Stimulated activated CD8-positive, alpha-beta memory T cell treated with anti-CD3 and anti-CD28 coated beads, Interleukin-7, amount 100 ng/mL, for 1 hour (primary cell): ENCODE results near the gene TRMT2A.
"Not testable (repeated sequence)": the region's sequence is repeated elsewhere in the genome, so short reads cannot be mapped to it uniquely, and the experiment has no call there.

Source experiments
- DNase-seq, 2 donors: peaks; one replicate each; pipeline ENCODE4 v3.0.0-alpha.2; 2020; ENCODE audit warnings: low read depth in 2 of 2

Gene TRMT2A

GRCh38 chr22:20086101-20086599, 30.9 kb downstream of the TRMT2A start:
- DNase-seq: no peak

GRCh38 chr22:20085651-20086050, 31.4 kb downstream of the TRMT2A start:
- no peak for DNase-seq

GRCh38 chr22:20084547-20085413, 32.2 kb downstream of the TRMT2A start:
- no peak for DNase-seq

DNA sequence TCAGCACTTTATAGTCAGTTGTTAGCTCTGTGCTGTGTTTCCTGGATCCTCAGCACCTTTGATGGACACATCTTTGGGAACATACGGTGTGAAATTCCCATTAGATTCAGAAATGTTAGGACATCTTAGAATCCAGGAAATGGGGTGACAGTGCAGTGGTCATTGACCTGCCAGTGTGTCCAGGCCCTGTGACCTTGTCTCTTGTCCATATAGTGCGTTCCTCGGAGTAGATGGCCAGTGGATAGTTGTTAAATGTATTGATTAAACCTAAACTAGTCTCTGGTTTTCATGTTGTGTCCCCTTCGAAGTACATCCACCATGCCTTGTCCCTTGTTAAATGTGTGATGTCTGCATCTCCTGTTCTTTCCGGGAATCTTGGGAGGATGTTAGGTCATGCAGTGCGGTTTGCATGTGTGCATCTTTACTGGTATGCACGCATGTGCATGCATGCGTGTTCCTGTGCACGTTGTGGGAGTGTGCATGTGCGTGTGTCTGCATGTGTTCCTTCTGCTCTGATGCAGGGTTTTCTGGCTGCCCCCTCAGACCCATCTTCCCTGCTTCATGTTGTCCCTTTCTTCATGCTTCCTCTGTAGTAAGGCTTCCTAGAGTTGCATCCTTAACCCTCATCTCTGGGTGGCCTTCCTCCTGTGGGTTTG, 33.0 kb downstream of the TRMT2A start:
- no peak for DNase-seq

DNA sequence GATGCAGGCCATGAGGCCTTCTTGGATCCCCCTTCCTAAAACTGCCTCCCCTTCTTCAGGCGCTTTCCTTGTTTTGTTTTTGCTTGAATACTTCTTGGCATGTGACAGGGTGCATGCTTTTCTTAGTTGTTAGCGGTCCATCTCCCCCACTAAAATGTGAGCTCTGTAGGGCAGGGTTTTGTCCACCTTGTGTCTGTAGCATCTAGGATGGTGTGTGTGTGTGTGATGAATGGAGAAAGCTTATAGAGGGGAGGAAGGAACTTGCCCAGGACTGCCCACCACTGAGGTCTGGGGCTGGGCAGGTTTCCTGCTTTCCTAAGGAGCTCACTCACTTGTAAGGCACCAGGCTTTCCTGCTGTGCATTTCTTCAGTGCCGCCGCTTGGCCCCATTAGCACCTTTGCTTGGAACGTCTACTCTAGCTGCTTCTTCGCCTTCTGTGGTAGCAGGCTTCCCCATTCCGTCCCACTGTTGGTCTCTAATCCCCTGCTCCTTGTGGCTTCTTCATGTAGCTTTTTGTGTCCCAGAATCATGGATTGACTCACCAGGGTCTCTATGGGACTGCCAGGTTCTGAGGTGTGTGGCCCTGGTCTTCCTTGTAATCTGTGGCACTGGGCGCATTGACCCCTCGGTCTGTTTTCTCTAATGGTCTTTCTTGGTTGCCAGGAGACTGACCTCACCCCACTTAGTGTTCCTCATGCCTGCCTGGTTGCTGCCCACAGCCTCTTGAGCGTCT, 33.7 kb downstream of the TRMT2A start:
- no peak for DNase-seq

- no peak for DNase-seq
Measured at GRCh38 chr22:20080776-20081654, 36.0 kb downstream of the TRMT2A start.

- peak; percentile 26 to 40 for DNase-seq
Measured at GRCh38 chr22:20080445-20080775, 36.6 kb downstream of the TRMT2A start.

GRCh38 chr22:20079745-20080444, 37.1 kb downstream of the TRMT2A start, which contains the start of gene DGCR8:
Gene DGCR8, plus strand, starts transcription at chr22:20080241. Its CDS starts 5,723 bp downstream, at chr22:20085964.
- DNase-seq: peak; percentile 27 to 31

DNA sequence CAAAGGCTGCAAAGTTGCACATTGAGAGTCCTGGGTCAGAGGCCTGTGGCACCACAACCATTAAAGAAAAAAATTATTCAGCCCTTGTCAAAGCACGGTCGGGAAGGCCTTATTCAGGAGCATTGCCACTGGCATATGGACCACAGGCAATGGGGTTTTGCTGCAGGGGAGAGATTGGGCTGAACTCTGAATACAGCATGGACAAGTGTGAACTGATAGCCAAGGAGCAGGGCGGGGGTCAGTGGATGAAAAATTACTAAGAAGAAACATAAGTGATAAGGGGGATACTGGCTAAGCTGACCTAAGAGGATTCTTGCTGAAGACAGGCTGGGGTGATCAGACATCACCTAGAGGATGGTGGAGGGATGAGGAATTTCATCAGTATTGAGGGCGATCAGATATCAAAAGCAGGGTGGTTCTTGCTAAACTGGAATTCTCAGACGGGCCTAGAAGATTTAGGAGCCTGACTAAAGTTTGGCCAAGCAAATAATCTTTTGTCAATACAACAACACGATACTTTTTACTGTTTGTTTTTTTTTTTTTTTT, 40.3 kb downstream of the TRMT2A start:
- no peak for DNase-seq

DNA sequence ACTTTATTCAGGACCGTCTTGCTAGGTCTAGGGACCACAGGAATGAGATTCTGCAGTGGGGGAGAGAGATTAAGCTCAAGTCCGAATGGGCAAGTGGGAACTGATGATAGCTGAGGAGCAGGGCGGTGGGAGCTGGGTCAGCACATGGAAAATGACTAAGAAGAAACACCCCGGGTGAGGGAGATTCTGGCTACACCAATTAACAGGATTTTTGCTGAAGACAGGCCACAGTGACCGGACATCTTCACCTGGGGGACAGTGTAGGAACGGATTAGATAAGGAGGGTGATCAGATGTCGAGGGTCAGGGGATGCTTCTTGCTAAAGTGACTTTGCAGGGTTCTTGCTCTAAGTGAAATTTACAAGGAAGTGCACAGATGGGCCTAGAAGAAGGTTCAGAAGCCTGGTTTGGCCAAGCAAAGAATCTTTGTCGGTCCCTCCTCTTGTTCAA, 45.5 kb downstream of the TRMT2A start:
- no peak for DNase-seq

- no peak for DNase-seq
Measured at GRCh38 chr22:20069331-20070042, 47.5 kb downstream of the TRMT2A start.

GRCh38 chr22:20068640-20069039, 48.4 kb downstream of the TRMT2A start:
- DNase-seq: no peak

DNA sequence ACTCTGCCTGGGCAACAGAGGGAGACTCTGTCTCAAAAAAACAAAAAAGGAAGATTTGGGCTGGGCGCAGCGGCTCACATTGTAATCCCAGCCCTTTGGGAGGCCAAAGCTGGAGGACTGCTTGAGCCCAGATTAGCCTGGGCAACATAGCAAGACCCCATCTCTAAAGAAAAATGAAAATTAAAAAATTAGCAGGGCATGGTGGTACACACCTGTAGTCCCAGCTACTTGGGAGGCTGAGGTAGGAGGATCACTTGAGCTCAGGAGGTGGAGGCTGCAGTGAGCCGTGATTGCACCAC, 49.7 kb downstream of the TRMT2A start:
- DNase-seq: not testable (repeated sequence)

DNA sequence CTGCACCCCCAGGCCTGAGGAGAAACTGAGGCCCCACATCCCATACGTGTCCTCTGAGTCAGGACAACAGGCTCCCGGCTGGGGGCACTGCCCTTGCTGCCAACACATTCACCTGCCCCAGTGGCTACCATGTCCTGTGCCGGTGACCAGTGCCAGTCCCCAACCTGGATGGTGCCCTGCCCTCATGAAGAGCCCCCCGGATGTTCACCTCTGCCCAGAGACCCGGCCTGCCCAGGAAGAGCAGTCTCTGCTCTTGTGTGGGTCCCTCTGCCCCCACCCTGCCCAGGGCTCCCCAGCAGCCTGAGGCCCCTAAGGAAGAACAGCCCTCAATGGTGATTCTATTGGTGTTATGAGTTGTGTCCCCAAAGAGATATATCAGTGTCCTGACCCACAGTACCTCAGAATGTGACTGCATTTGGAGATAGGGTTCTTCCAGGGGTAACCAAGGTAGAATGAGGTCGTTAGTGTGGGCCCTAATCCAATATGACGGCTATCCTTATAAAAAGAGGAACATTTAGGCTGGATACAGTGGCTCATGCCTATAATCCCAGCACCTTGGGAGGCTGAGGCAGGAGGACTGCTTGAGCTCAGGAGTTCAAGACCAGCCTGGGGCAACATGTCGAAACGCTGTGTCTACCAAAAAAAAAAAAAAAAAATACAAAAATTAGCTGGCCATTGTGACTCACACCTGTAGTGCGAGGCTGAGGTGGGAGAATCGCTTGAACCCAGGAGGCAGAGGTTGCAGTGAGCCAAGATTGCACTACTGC, 50.2 kb downstream of the TRMT2A start:
- no peak for DNase-seq

DNA sequence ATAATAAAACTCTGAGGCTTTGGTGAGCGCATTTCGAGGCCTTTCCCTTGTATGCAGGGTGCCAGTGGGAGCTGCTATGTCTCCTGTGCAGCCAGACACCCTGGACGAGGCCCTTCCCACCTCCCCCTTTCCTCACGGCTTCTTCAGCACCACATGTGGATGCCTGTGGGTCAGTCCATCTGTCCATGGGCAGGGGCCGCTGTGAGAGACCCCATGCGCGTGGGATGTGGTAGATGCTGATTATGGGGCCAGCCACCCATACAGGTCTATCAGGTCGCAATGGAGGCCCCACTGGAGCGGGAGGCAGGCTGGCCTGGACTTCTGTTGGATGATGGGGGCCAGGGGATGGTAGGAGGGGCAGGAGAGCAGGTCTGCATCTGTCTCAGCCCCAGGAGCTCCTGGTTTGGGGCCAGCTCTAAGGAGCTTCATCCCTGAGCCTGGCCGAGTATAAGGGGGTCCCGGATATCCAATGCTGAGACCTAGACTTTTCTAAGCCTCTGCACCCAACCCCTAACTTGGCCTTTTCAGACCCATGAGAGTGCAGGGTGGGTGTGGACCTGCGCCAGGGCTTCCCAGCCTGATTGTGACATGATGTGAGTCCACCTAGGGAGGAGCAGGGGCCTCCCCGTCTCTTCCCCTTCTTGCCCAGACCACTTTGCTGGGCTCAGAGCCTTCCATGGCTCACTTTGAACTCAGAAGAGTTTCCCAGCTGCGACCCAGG, 51.0 kb downstream of the TRMT2A start:
- DNase-seq: no peak

DNA sequence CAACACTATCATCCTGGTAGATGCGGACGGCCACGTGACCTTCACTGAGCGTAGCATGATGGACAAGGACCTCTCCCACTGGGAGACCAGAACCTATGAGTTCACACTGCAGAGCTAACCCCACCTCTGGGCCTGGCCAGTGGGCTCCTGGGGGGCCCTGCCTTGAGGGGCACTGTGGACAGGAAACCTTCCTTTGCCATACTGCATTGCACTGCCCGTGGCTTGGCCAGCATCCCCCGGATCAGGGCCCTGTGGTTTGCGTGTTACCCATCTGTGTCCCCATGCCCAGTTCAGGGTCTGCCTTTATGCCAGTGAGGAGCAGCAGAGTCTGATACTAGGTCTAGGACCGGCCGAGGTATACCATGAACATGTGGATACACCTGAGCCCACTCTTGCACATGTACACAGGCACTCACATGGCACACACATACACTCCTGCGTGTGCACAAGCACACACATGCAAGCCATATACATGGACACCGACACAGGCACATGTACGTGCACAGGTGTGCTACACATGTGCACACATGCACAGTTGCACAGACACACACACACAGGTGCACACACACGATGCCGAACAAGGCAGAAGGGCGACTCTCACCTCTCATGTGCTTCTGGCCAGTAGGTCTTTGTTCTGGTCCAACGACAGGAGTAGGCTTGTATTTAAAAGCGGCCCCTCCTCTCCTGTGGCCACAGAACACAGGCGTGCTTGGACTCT, 52.3 kb downstream of the TRMT2A start:
- DNase-seq: no peak

GRCh38 chr22:20064140-20064480, 52.9 kb downstream of the TRMT2A start:
- DNase-seq: no peak
